OCI-LY7 (cell line): ENCODE data around the gene DOCK1. TPM values are rescaled to one million over a fixed set of nuclear protein-coding genes. Genes with fewer than 3 reads are reported as not detected.
"Not testable (repeated sequence)": the region's sequence is repeated elsewhere in the genome, so short reads cannot be mapped to it uniquely, and the experiment has no call there.

ENCODE experiments used
- BruUV-seq: library from RNA; stranded (reverse); fragments of 400-500 nt; replicated peaks from 2 replicates; lab custom pipeline; 2021; lab: Mats Ljungman, UMichigan
- CTCF ChIA-PET: fragments of 300-600 bp; sonication (Branson Sonifier 250); formaldehyde crosslinking; loops from one replicate; lab custom pipeline; 2022; ENCODE audit warnings: antibody characterized with exemption; ENCODE audit not compliant: unreplicated experiment; lab: Charles Lee
- POLR2A ChIA-PET: fragments of 300-600 bp; sonication (Branson Sonifier 250); formaldehyde crosslinking; loops from one replicate; lab custom pipeline; 2022; ENCODE audit warnings: antibody characterized with exemption; lab: Charles Lee
- DNase-seq: peaks from one replicate; pipeline ENCODE4 v3.0.0-alpha.2; 2015; ENCODE audit warnings: low spot score
- H2AFZ ChIP-seq: fragments of 200-600 bp; sonication (generic), shearing (Covaris generic); 2 replicates; pipeline ENCODE4 v1.6.1; 2014; ENCODE audit warnings: mild to moderate bottlenecking, antibody characterized with exemption, low read length, moderate library complexity
- H3K27ac ChIP-seq: fragments of 200-600 bp; sonication (generic); 2 replicates; pipeline ENCODE4 v1.5.1; 2014; ENCODE audit warnings: mixed run types, low read depth, mild to moderate bottlenecking, moderate library complexity, low read length, inconsistent platforms; ENCODE audit not compliant: poor library complexity, severe bottlenecking
- H3K36me3 ChIP-seq: fragments of 200-600 bp; sonication (generic); 2 replicates; pipeline ENCODE4 v1.6.1; 2014; ENCODE audit warnings: mild to moderate bottlenecking, antibody characterized with exemption, low read length, moderate library complexity, mixed read lengths; ENCODE audit not compliant: insufficient read depth
- H3K4me1 ChIP-seq: fragments of 200-600 bp; sonication (generic); 2 replicates; pipeline ENCODE4 v1.5.1; 2014; ENCODE audit warnings: mild to moderate bottlenecking, low read length; ENCODE audit not compliant: insufficient read depth, poor library complexity, severe bottlenecking
- H3K4me2 ChIP-seq: fragments of 200-600 bp; sonication (generic); 2 replicates; pipeline ENCODE4 v1.6.1; 2014; ENCODE audit warnings: mild to moderate bottlenecking, low read length
- H3K4me3 ChIP-seq: fragments of 200-600 bp; sonication (generic); 2 replicates; pipeline ENCODE4 v1.5.1; 2014; ENCODE audit warnings: mild to moderate bottlenecking, low read depth, low read length; ENCODE audit not compliant: poor library complexity, severe bottlenecking
- H3K79me2 ChIP-seq: fragments of 200-600 bp; sonication (generic); 2 replicates; pipeline ENCODE4 v1.6.1; 2016; ENCODE audit warnings: low read depth, mild to moderate bottlenecking, low read length, moderate library complexity, mixed read lengths; ENCODE audit not compliant: insufficient read depth
- H3K9me2 ChIP-seq: fragments of 200-600 bp; sonication (generic); 2 replicates; pipeline ENCODE4 v1.6.1; 2016; ENCODE audit warnings: mild to moderate bottlenecking, low read length, mixed read lengths; ENCODE audit not compliant: insufficient read depth
- H3K9me3 ChIP-seq: fragments of 200-600 bp; sonication (generic); 2 replicates; pipeline ENCODE4 v1.6.1; 2014; ENCODE audit warnings: mild to moderate bottlenecking, mixed run types, low read length, mixed read lengths
- H4K20me1 ChIP-seq: fragments of 200-600 bp; sonication (generic); 2 replicates; pipeline ENCODE4 v1.6.1; 2014; ENCODE audit warnings: mild to moderate bottlenecking, antibody characterized with exemption, low read length, moderate library complexity, mixed read lengths; ENCODE audit not compliant: insufficient read depth
- EZH2phosphoT487 ChIP-seq: fragments of 200-600 bp; sonication (generic); IDR thresholded peaks from 2 replicates; pipeline ENCODE4 v1.6.1; 2018; ENCODE audit warnings: low read depth, borderline replicate concordance, mild to moderate bottlenecking, mixed run types, antibody characterized with exemption, low read length, moderate library complexity, mixed read lengths
- intact Hi-C: fragments of 100-400 bp; cut with micrococcal nuclease; formaldehyde crosslinking; loops from one replicate; pipeline ENCODE4 v1.10.0; 2022; ENCODE audit not compliant: unreplicated experiment
- total RNA-seq, 2 experiments: library from RNA; depleted of rRNA in 1 of 2; stranded (reverse); fragments of >200 nt in 1 of 2; shearing (Covaris generic) in 1 of 2; gene quantifications; 2 replicates each; pipeline ENCODE4 v1.2.3, GENCODE V29; 2014 to 2022
- TF ChIP-seq, protein P1 (sequence below): fragments of 200-600 bp; sonication (generic); conservative IDR thresholded peaks from 2 replicates; pipeline ENCODE4 v1.5.1; 2014; ENCODE audit warnings: mild to moderate bottlenecking, antibody characterized with exemption, low read length, moderate library complexity, mixed read lengths

Gene DOCK1
- total RNA-seq, 2 experiments from 2014 or later, result not detected

DNA sequence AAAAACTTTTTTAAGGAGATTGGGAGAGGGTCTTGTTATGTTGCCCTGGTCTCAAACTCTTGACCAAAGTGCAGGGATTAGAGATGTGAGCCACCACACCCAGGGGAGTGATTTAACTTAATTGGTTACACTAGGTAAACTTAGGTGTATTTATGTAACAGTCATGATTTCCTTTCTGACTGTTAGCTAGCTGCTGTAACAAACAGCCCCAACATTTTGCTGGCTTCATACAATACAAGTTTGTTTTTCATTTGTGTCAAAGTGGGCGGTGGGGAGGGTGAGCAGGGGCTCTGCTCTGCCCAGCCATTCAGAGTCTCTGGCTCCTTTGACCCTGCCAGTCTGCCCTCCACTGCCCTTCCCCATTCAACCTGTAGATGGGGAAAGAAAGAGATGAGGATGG, 9.3 kb downstream of the DOCK1 start:
- no peaks in the 10 kb centered on the region for H3K9me2 ChIP-seq
- intact Hi-C loops, result no loop called here
- H4K20me1 ChIP-seq, result no peaks in the 10 kb centered on the region
- BruUV-seq, result no TSS peak
- no peaks in the 10 kb centered on the region for H3K4me1 ChIP-seq
- H3K9me3 ChIP-seq, result no peaks in the 10 kb centered on the region
- POLR2A ChIA-PET, result no interaction called here
- H3K79me2 ChIP-seq, result no peaks in the 10 kb centered on the region
- CTCF ChIA-PET, result no interaction called here
- no peak overlapping the region for H3K4me3 ChIP-seq
- no peak for DNase-seq
- no peak for TF ChIP-seq EZH2phosphoT487
- TF ChIP-seq, protein P1, sequence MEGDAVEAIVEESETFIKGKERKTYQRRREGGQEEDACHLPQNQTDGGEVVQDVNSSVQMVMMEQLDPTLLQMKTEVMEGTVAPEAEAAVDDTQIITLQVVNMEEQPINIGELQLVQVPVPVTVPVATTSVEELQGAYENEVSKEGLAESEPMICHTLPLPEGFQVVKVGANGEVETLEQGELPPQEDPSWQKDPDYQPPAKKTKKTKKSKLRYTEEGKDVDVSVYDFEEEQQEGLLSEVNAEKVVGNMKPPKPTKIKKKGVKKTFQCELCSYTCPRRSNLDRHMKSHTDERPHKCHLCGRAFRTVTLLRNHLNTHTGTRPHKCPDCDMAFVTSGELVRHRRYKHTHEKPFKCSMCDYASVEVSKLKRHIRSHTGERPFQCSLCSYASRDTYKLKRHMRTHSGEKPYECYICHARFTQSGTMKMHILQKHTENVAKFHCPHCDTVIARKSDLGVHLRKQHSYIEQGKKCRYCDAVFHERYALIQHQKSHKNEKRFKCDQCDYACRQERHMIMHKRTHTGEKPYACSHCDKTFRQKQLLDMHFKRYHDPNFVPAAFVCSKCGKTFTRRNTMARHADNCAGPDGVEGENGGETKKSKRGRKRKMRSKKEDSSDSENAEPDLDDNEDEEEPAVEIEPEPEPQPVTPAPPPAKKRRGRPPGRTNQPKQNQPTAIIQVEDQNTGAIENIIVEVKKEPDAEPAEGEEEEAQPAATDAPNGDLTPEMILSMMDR, result no peak
- no peak overlapping the region for H2AFZ ChIP-seq
- H3K27ac ChIP-seq, result no peak overlapping the region
- H3K4me2 ChIP-seq, result no peak overlapping the region
- H3K36me3 ChIP-seq, result no peaks in the 10 kb centered on the region

- POLR2A ChIA-PET, H4K20me1 ChIP-seq, H3K4me3 ChIP-seq, BruUV-seq, H3K4me1 ChIP-seq, intact Hi-C loops, H2AFZ ChIP-seq, CTCF ChIA-PET, H3K9me2 ChIP-seq, H3K79me2 ChIP-seq, H3K4me2 ChIP-seq, DNase-seq, H3K27ac ChIP-seq, H3K36me3 ChIP-seq, H3K9me3 ChIP-seq: not testable (repeated sequence)
These were observed 11.7 kb downstream of the DOCK1 start for GRCh38 chr10:126916952-126917351.

- H3K79me2 ChIP-seq, result no peaks in the 10 kb centered on the region
- no peak for DNase-seq
- no peak overlapping the region for H3K27ac ChIP-seq
- ChIA-PET CTCF (no interaction called here), POLR2A (no interaction called here)
- H3K9me2 ChIP-seq, result no peaks in the 10 kb centered on the region
- H3K4me1 ChIP-seq, result no peaks in the 10 kb centered on the region
- TF ChIP-seq, protein P1, result no peak
- TF ChIP-seq EZH2phosphoT487, result no peak
- H3K36me3 ChIP-seq, result no peaks in the 10 kb centered on the region
- H4K20me1 ChIP-seq, result no peaks in the 10 kb centered on the region
- H3K4me2 ChIP-seq, result no peak overlapping the region
- BruUV-seq, result no TSS peak
- no peaks in the 10 kb centered on the region for H3K9me3 ChIP-seq
- intact Hi-C loops, result no loop called here
- H3K4me3 ChIP-seq, result no peak overlapping the region
- no peak overlapping the region for H2AFZ ChIP-seq
These were observed 12.1 kb downstream of the DOCK1 start for GRCh38 chr10:126917375-126917774.
